Measurements from ENCODE around the gene MSI2. TPM values are rescaled to one million over a fixed set of nuclear protein-coding genes. Genes with fewer than 3 reads are reported as not detected.

The MSI2 gene
- total and polyA plus RNA-seq, 2 donors (not counting 1 experiment from before 2014, with no cell fraction given), result 16.1 to 196 TPM

- Histone ChIP-seq H3K36me3 (replicated peaks in 1 of 2; ENCODE audit: control extremely low read depth in 1 of 2, control insufficient read depth in 1 of 2, extremely low read depth in 1 of 2, insufficient read depth in 2 of 2, low read length in 1 of 2) (no peaks in the 10 kb centered on the region), H4K20me1 (ENCODE audit: control insufficient read depth, insufficient read depth, low read length, poor library complexity, severe bottlenecking) (peaks cover 34% of the 10 kb centered on the region), H3K9ac (ENCODE audit: low read length) (no peak overlapping the region), H2AFZ (ENCODE audit: insufficient read depth, low read depth, low read length, poor library complexity, severe bottlenecking) (no peak overlapping the region), H3K79me2 (ENCODE audit: control insufficient read depth, insufficient read depth, low read length) (peaks cover 65% of the 10 kb centered on the region), H3K9me3 (ENCODE audit: control extremely low read depth in 1 of 3, control insufficient read depth in 2 of 3, insufficient read depth in 1 of 3, low read length in 2 of 3) (peaks cover 2 to 20% (median 16%) of the 10 kb centered on the region in 3 donors), H3K4me1 (ENCODE audit: control insufficient read depth in 2 of 2, insufficient read depth in 2 of 2, low read length in 2 of 2) (no peaks in the 10 kb centered on the region), H3K27me3 (replicated peaks in 1 of 4; ENCODE audit: control extremely low read depth in 1 of 4, control insufficient read depth in 3 of 4, insufficient read depth in 4 of 4, low read length in 3 of 4) (no peaks in the 10 kb centered on the region), H3K4me2 (replicated peaks; ENCODE audit: low read depth, low read length, poor library complexity, severe bottlenecking) (no peak overlapping the region), H3K27ac (ENCODE audit: low read length in 2 of 2) (no peak overlapping the region), H3K4me3 (ENCODE audit: control extremely low read depth in 1 of 5, extremely low read depth in 1 of 5, insufficient read depth in 1 of 5, low read depth in 2 of 5, low read length in 4 of 5) (no peak overlapping the region)
- Mint-ChIP-seq H3K27me3 (no peaks in the 10 kb centered on the region), H3K4me1 (peaks cover 4% of the 10 kb centered on the region), H3K9me3 (ENCODE audit: insufficient read depth) (peaks cover 9% of the 10 kb centered on the region), H3K4me3 (no peak overlapping the region), H3K27ac (no peak overlapping the region)
- no peak for ATAC-seq (ENCODE audit: low read depth)
- CTCF ChIA-PET, result no interaction called here
- DNase-seq, result no peak
- intact Hi-C loops (cut with micrococcal nuclease), result no loop called here
- TF ChIP-seq CTCF (IDR thresholded peaks at IDR 0.05), result no peak
- TF ChIP-seq EZH2 (IDR thresholded peaks at IDR 0.05; ENCODE audit: borderline replicate concordance, insufficient read depth, low read depth, low read length, poor library complexity, severe bottlenecking), result no peak
- POLR2A ChIA-PET, result no interaction called here
- 87% methylated on average over 7 of the region's 11 CpGs for WGBS (ENCODE audit: insufficient coverage)
These were observed 135.6 kb downstream of the MSI2 start for GRCh38 chr17:57391857-57392471.

- no peak overlapping the region for H3K27ac ChIP-seq (ENCODE audit: low read length in 2 of 2)
- no peaks in the 10 kb centered on the region for H3K4me1 ChIP-seq (ENCODE audit: control insufficient read depth in 2 of 2, insufficient read depth in 2 of 2, low read length in 2 of 2)
- WGBS (ENCODE audit: insufficient coverage), result 100% methylated on average over 1 of the region's 6 CpGs
- ATAC-seq (ENCODE audit: low read depth) (no peak), DNase-seq (no peak)
- no peak overlapping the region for H3K4me3 ChIP-seq (ENCODE audit: control extremely low read depth in 1 of 5, extremely low read depth in 1 of 5, insufficient read depth in 1 of 5, low read depth in 2 of 5, low read length in 4 of 5)
- H3K4me2 ChIP-seq (replicated peaks; ENCODE audit: low read depth, low read length, poor library complexity, severe bottlenecking), result no peak overlapping the region
- peaks cover 0 to 14% (median 5%) of the 10 kb centered on the region in 3 donors for H3K9me3 ChIP-seq (ENCODE audit: control extremely low read depth in 1 of 3, control insufficient read depth in 2 of 3, insufficient read depth in 1 of 3, low read length in 2 of 3)
- peaks cover 34% of the 10 kb centered on the region for H4K20me1 ChIP-seq (ENCODE audit: control insufficient read depth, insufficient read depth, low read length, poor library complexity, severe bottlenecking)
- H2AFZ ChIP-seq (ENCODE audit: insufficient read depth, low read depth, low read length, poor library complexity, severe bottlenecking), result no peak overlapping the region
- ChIA-PET POLR2A (no interaction called here), CTCF (no interaction called here)
- H3K36me3 ChIP-seq (replicated peaks in 1 of 2; ENCODE audit: control extremely low read depth in 1 of 2, control insufficient read depth in 1 of 2, extremely low read depth in 1 of 2, insufficient read depth in 2 of 2, low read length in 1 of 2), result peaks cover 0 to 2% of the 10 kb centered on the region in 2 experiments
- no peak overlapping the region for H3K27ac Mint-ChIP-seq
- peaks cover 2% of the 10 kb centered on the region for H3K4me1 Mint-ChIP-seq
- H3K9ac ChIP-seq (ENCODE audit: low read length), result no peak overlapping the region
- H3K9me3 Mint-ChIP-seq (ENCODE audit: insufficient read depth), result peaks cover 2% of the 10 kb centered on the region
- peaks cover 62% of the 10 kb centered on the region for H3K79me2 ChIP-seq (ENCODE audit: control insufficient read depth, insufficient read depth, low read length)
- H3K27me3 ChIP-seq (replicated peaks in 1 of 4; ENCODE audit: control extremely low read depth in 1 of 4, control insufficient read depth in 3 of 4, insufficient read depth in 4 of 4, low read length in 3 of 4), result no peaks in the 10 kb centered on the region
- no peaks in the 10 kb centered on the region for H3K27me3 Mint-ChIP-seq
- no peak overlapping the region for H3K4me3 Mint-ChIP-seq
- TF ChIP-seq EZH2 (IDR thresholded peaks at IDR 0.05; ENCODE audit: borderline replicate concordance, insufficient read depth, low read depth, low read length, poor library complexity, severe bottlenecking), result no peak
- TF ChIP-seq CTCF (IDR thresholded peaks at IDR 0.05), result no peak
- intact Hi-C loops (cut with micrococcal nuclease), result no loop called here
These were observed 137.0 kb downstream of the MSI2 start for GRCh38 chr17:57393368-57393767.

Data from B cell (primary cell).